Activated naive CD8-positive, alpha-beta T cell (primary cell): Measurements from ENCODE around the gene OR4B1.
"Not testable (repeated sequence)": the region's sequence is repeated elsewhere in the genome, so short reads cannot be mapped to it uniquely, and the experiment has no call there.

Source experiments
- H3K27ac Mint-ChIP-seq: one replicate; pipeline ENCODE4 v1.8.0; 2021; ENCODE audit warnings: mixed read lengths
- H3K27me3 Mint-ChIP-seq: one replicate; pipeline ENCODE4 v1.8.0; 2021; ENCODE audit warnings: mixed read lengths
- H3K36me3 Mint-ChIP-seq: one replicate; pipeline ENCODE4 v1.8.0; 2021; ENCODE audit warnings: mixed read lengths
- H3K4me1 Mint-ChIP-seq: one replicate; pipeline ENCODE4 v1.8.0; 2021; ENCODE audit warnings: low read depth, mixed read lengths
- H3K4me3 Mint-ChIP-seq: one replicate; pipeline ENCODE4 v1.8.0; 2021; ENCODE audit warnings: mild to moderate bottlenecking, mixed read lengths
- H3K9me3 Mint-ChIP-seq: one replicate; pipeline ENCODE4 v1.8.0; 2021; ENCODE audit warnings: low read depth, mixed read lengths

OR4B1 gene

GRCh38 chr11:48216510-48216909 lies at the start of gene OR4B1:
TSS of gene OR4B1 (plus strand) at chr11:48216810. CDS start at chr11:48216810, 0 bp downstream.
- H3K9me3 Mint-ChIP-seq, result no peaks in the 10 kb centered on the region
- no peak within 1 kb of the TSS for H3K4me3 Mint-ChIP-seq
- no peak within 1 kb of the TSS for H3K27ac Mint-ChIP-seq
- no peaks in the 10 kb centered on the region for H3K36me3 Mint-ChIP-seq
- H3K27me3 Mint-ChIP-seq, result peaks cover 3% of the 10 kb centered on the region
- H3K4me1 Mint-ChIP-seq, result no peaks in the 10 kb centered on the region

GRCh38 chr11:48167380-48167779 lies 49.2 kb upstream of the OR4B1 start:
- Mint-ChIP-seq H3K27me3 (no peaks in the 10 kb centered on the region), H3K9me3 (no peaks in the 10 kb centered on the region), H3K27ac (no peak overlapping the region), H3K36me3 (peaks cover 5% of the 10 kb centered on the region), H3K4me3 (no peak overlapping the region), H3K4me1 (peaks cover 18% of the 10 kb centered on the region)

- Mint-ChIP-seq H3K27ac (no peak overlapping the region), H3K27me3 (no peaks in the 10 kb centered on the region)
Observed at GRCh38 chr11:48168815-48169214, 47.8 kb upstream of the OR4B1 start.

GRCh38 chr11:48169259-48169658 lies 47.4 kb upstream of the OR4B1 start:
- no peak overlapping the region for H3K27ac Mint-ChIP-seq
- no peaks in the 10 kb centered on the region for H3K27me3 Mint-ChIP-seq
- peaks cover 5% of the 10 kb centered on the region for H3K36me3 Mint-ChIP-seq

More at GRCh38 chr11:48168815-48169214, 47.8 kb upstream of the OR4B1 start:
- Mint-ChIP-seq H3K9me3 (no peaks in the 10 kb centered on the region), H3K4me3 (no peak overlapping the region), H3K36me3 (peaks cover 5% of the 10 kb centered on the region), H3K4me1 (peaks cover 18% of the 10 kb centered on the region)

GRCh38 chr11:48169717-48170116 lies 46.9 kb upstream of the OR4B1 start:
- Mint-ChIP-seq H3K9me3 (no peaks in the 10 kb centered on the region), H3K4me3 (no peak overlapping the region), H3K4me1 (peaks cover 18% of the 10 kb centered on the region), H3K36me3 (peaks cover 5% of the 10 kb centered on the region), H3K27me3 (no peaks in the 10 kb centered on the region), H3K27ac (no peak overlapping the region)

More at GRCh38 chr11:48169259-48169658, 47.4 kb upstream of the OR4B1 start:
- H3K9me3 Mint-ChIP-seq, result no peaks in the 10 kb centered on the region
- H3K4me1 Mint-ChIP-seq, result peaks cover 18% of the 10 kb centered on the region
- H3K4me3 Mint-ChIP-seq, result no peak overlapping the region

GRCh38 chr11:48170241-48171233 lies 46.1 kb upstream of the OR4B1 start:
- no peaks in the 10 kb centered on the region for H3K27me3 Mint-ChIP-seq
- no peak overlapping the region for H3K27ac Mint-ChIP-seq
- no peak overlapping the region for H3K4me3 Mint-ChIP-seq
- peaks cover 18% of the 10 kb centered on the region for H3K4me1 Mint-ChIP-seq
- H3K9me3 Mint-ChIP-seq, result no peaks in the 10 kb centered on the region
- H3K36me3 Mint-ChIP-seq, result peaks cover 3% of the 10 kb centered on the region

GRCh38 chr11:48172818-48173609 lies 43.6 kb upstream of the OR4B1 start:
- Mint-ChIP-seq H3K4me1 (peaks cover 18% of the 10 kb centered on the region), H3K27ac (no peak overlapping the region), H3K9me3 (no peaks in the 10 kb centered on the region), H3K36me3 (no peaks in the 10 kb centered on the region), H3K27me3 (no peaks in the 10 kb centered on the region), H3K4me3 (no peak overlapping the region)

GRCh38 chr11:48177661-48178060 lies 38.9 kb upstream of the OR4B1 start:
- H3K4me1 Mint-ChIP-seq, result no peaks in the 10 kb centered on the region
- H3K9me3 Mint-ChIP-seq, result no peaks in the 10 kb centered on the region
- no peak overlapping the region for H3K27ac Mint-ChIP-seq
- no peaks in the 10 kb centered on the region for H3K27me3 Mint-ChIP-seq
- H3K36me3 Mint-ChIP-seq, result no peaks in the 10 kb centered on the region
- no peak overlapping the region for H3K4me3 Mint-ChIP-seq

GRCh38 chr11:48180627-48181026 lies 36.0 kb upstream of the OR4B1 start:
- H3K27ac Mint-ChIP-seq, result no peak overlapping the region
- H3K4me3 Mint-ChIP-seq, result no peak overlapping the region
- no peaks in the 10 kb centered on the region for H3K27me3 Mint-ChIP-seq
- H3K4me1 Mint-ChIP-seq, result no peaks in the 10 kb centered on the region
- H3K36me3 Mint-ChIP-seq, result no peaks in the 10 kb centered on the region
- no peaks in the 10 kb centered on the region for H3K9me3 Mint-ChIP-seq

GRCh38 chr11:48182860-48183526 lies 33.6 kb upstream of the OR4B1 start:
- no peak overlapping the region for H3K4me3 Mint-ChIP-seq
- H3K36me3 Mint-ChIP-seq, result no peaks in the 10 kb centered on the region

GRCh38 chr11:48184452-48184851 lies 32.2 kb upstream of the OR4B1 start:
- Mint-ChIP-seq H3K9me3 (no peaks in the 10 kb centered on the region), H3K4me1 (no peaks in the 10 kb centered on the region), H3K27me3 (no peaks in the 10 kb centered on the region), H3K36me3 (no peaks in the 10 kb centered on the region), H3K4me3 (no peak overlapping the region), H3K27ac (no peak overlapping the region)

More at GRCh38 chr11:48182860-48183526, 33.6 kb upstream of the OR4B1 start:
- H3K4me1 Mint-ChIP-seq, result no peaks in the 10 kb centered on the region
- no peak overlapping the region for H3K27ac Mint-ChIP-seq
- no peaks in the 10 kb centered on the region for H3K9me3 Mint-ChIP-seq
- H3K27me3 Mint-ChIP-seq, result no peaks in the 10 kb centered on the region

- not testable (repeated sequence) for H3K36me3 Mint-ChIP-seq, H3K27me3 Mint-ChIP-seq
- H3K4me3 Mint-ChIP-seq, result peak overlapping the region; percentile 61
- peaks cover 13% of the 10 kb centered on the region for H3K9me3 Mint-ChIP-seq
- H3K27ac Mint-ChIP-seq, result peak overlapping the region; percentile 46
- H3K4me1 Mint-ChIP-seq, result peaks cover 18% of the 10 kb centered on the region
Observed at GRCh38 chr11:48190906-48191654, 25.5 kb upstream of the OR4B1 start.

- Mint-ChIP-seq H3K4me3 (no peak overlapping the region), H3K9me3 (peaks cover 24% of the 10 kb centered on the region), H3K27me3 (no peaks in the 10 kb centered on the region), H3K4me1 (peaks cover 18% of the 10 kb centered on the region), H3K27ac (no peak overlapping the region), H3K36me3 (peaks cover 6% of the 10 kb centered on the region)
Observed at GRCh38 chr11:48193876-48194275, 22.7 kb upstream of the OR4B1 start.

- Mint-ChIP-seq H3K4me1 (no peaks in the 10 kb centered on the region), H3K9me3 (no peaks in the 10 kb centered on the region), H3K27me3 (peaks cover 7% of the 10 kb centered on the region), H3K27ac (no peak overlapping the region), H3K36me3 (no peaks in the 10 kb centered on the region), H3K4me3 (no peak overlapping the region)
Observed at GRCh38 chr11:48207881-48208280, 8.7 kb upstream of the OR4B1 start.
